A549 (cell line): ENCODE measurements around the gene PDIK1L.

Experiments used
- CBX2 ChIP-seq: fragments of 200-600 bp; sonication (generic); IDR thresholded peaks from 2 replicates; pipeline ENCODE4 v1.6.1; 2016; ENCODE audit warnings: low read depth, mild to moderate bottlenecking, borderline replicate concordance
- EP300 ChIP-seq, 2 experiments: fragments of >200 bp; sonication (Bioruptor Twin); formaldehyde crosslinking; IDR thresholded peaks; 2 replicates in 1 of 2; 3 replicates in 1 of 2; pipeline ENCODE4 v1.6.1; 2016 to 2017
- NR3C1 ChIP-seq: fragments of >200 bp; sonication (Bioruptor Twin); formaldehyde crosslinking; IDR thresholded peaks from 3 replicates; pipeline ENCODE4 v1.6.1; 2017
- PHF8 ChIP-seq: fragments of 200-600 bp; sonication (generic); IDR thresholded peaks from 2 replicates; pipeline ENCODE4 v1.6.1; 2016; ENCODE audit warnings: low read depth, mild to moderate bottlenecking, antibody characterized with exemption, moderate library complexity, borderline replicate concordance
- RCOR1 ChIP-seq: fragments of 150-350 bp; IDR thresholded peaks from 2 replicates; pipeline ENCODE4 v1.6.1; 2014; ENCODE audit warnings: antibody characterized with exemption, low read length, low read depth
- REST ChIP-seq: fragments of 200-600 bp; sonication (generic); IDR thresholded peaks from 2 replicates; pipeline ENCODE4 v1.6.1; 2016; ENCODE audit warnings: antibody characterized with exemption, mild to moderate bottlenecking, moderate library complexity
- RNF2 ChIP-seq: fragments of 200-600 bp; sonication (generic); IDR thresholded peaks from 2 replicates; pipeline ENCODE4 v1.6.1; 2016; ENCODE audit warnings: low read depth, mild to moderate bottlenecking, antibody characterized with exemption, moderate library complexity, borderline replicate concordance
- SREBF2 ChIP-seq: fragments of 450-650 bp; IDR thresholded peaks from 2 replicates; pipeline ENCODE4 v1.6.1; 2014; ENCODE audit warnings: mild to moderate bottlenecking, moderate library complexity
- ZFP36 ChIP-seq: fragments of 450-650 bp; IDR thresholded peaks from 2 replicates; pipeline ENCODE4 v1.6.1; 2014; ENCODE audit warnings: borderline replicate concordance; ENCODE audit not compliant: partially characterized antibody
- ZNF302 ChIP-seq: fragments of 250-450 bp; sonication (Bioruptor Pico); IDR thresholded peaks from 2 replicates; pipeline ENCODE4 v1.9.0; 2021; ENCODE audit warnings: inconsistent platforms, mild to moderate bottlenecking, moderate library complexity
- ZSCAN20 ChIP-seq: fragments of 250-450 bp; sonication (Bioruptor Pico); IDR thresholded peaks from 2 replicates; pipeline ENCODE4 v1.8.0; 2022; ENCODE audit warnings: mild to moderate bottlenecking, moderate library complexity
- TF ChIP-seq, protein P1 (sequence below): fragments of >200 bp; sonication (Bioruptor Twin); formaldehyde crosslinking; IDR thresholded peaks from 3 replicates; pipeline ENCODE4 v1.5.1; 2016
- TF ChIP-seq, protein P2 (sequence below): IDR thresholded peaks from 2 replicates; pipeline ENCODE4 v1.6.1; 2012; ENCODE audit warnings: low read depth, borderline replicate concordance
- TF ChIP-seq, protein P3 (sequence below): IDR thresholded peaks from 2 replicates; pipeline ENCODE4 v1.6.1; 2012

- TF ChIP-seq, protein P1, sequence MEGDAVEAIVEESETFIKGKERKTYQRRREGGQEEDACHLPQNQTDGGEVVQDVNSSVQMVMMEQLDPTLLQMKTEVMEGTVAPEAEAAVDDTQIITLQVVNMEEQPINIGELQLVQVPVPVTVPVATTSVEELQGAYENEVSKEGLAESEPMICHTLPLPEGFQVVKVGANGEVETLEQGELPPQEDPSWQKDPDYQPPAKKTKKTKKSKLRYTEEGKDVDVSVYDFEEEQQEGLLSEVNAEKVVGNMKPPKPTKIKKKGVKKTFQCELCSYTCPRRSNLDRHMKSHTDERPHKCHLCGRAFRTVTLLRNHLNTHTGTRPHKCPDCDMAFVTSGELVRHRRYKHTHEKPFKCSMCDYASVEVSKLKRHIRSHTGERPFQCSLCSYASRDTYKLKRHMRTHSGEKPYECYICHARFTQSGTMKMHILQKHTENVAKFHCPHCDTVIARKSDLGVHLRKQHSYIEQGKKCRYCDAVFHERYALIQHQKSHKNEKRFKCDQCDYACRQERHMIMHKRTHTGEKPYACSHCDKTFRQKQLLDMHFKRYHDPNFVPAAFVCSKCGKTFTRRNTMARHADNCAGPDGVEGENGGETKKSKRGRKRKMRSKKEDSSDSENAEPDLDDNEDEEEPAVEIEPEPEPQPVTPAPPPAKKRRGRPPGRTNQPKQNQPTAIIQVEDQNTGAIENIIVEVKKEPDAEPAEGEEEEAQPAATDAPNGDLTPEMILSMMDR: no peak
- TF ChIP-seq REST (no peak), RCOR1 (no peak), SREBF2 (no peak), ZFP36 (no peak), NR3C1 (no peak), PHF8 (no peak), ZNF302 (CRISPR knock-in tag) (no peak), CBX2 (no peak), EP300 (IDR thresholded peaks at IDR 0.05) (no peak), RNF2 (no peak), ZSCAN20 (CRISPR knock-in tag) (no peak)
- TF ChIP-seq, protein P2, sequence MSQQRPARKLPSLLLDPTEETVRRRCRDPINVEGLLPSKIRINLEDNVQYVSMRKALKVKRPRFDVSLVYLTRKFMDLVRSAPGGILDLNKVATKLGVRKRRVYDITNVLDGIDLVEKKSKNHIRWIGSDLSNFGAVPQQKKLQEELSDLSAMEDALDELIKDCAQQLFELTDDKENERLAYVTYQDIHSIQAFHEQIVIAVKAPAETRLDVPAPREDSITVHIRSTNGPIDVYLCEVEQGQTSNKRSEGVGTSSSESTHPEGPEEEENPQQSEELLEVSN: no peak
- TF ChIP-seq, protein P3, sequence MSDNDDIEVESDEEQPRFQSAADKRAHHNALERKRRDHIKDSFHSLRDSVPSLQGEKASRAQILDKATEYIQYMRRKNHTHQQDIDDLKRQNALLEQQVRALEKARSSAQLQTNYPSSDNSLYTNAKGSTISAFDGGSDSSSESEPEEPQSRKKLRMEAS: no peak
Measured at GRCh38 chr1:26079960-26080814, 31.4 kb upstream of the PDIK1L start.
